IMR-90 (cell line): ENCODE data around the gene NUFIP2. TPM values are rescaled to one million over a fixed set of nuclear protein-coding genes. Genes with fewer than 3 reads are reported as not detected.

Experiments used
- CEBPB ChIP-seq: IDR thresholded peaks from 2 replicates; pipeline ENCODE4 v1.6.1; 2012; ENCODE audit warnings: low read depth, low read length, improper control_type of control experiment
- CHD1 ChIP-seq: IDR thresholded peaks from 2 replicates; pipeline ENCODE4 v1.6.1; 2012; ENCODE audit warnings: low read depth, low read length, improper control_type of control experiment
- CTCF ChIP-seq: conservative IDR thresholded peaks from 2 replicates; pipeline ENCODE4 v1.5.1; 2012; ENCODE audit warnings: mild to moderate bottlenecking, low read depth, low read length, improper control_type of control experiment
- MAFK ChIP-seq: IDR thresholded peaks from 2 replicates; pipeline ENCODE4 v1.6.1; 2012; ENCODE audit warnings: low read depth, low read length, improper control_type of control experiment
- NFE2L2 ChIP-seq: fragments of 150-350 bp; IDR thresholded peaks from 2 replicates; pipeline ENCODE4 v1.6.1; 2016; ENCODE audit warnings: low read depth, mild to moderate bottlenecking, low read length
- RAD21 ChIP-seq: IDR thresholded peaks from 2 replicates; pipeline ENCODE4 v1.6.1; 2012; ENCODE audit warnings: low read length, improper control_type of control experiment
- RCOR1 ChIP-seq: IDR thresholded peaks from 2 replicates; pipeline ENCODE4 v1.6.1; 2012; ENCODE audit warnings: mild to moderate bottlenecking, low read length, improper control_type of control experiment; ENCODE audit not compliant: insufficient replicate concordance
- RFX5 ChIP-seq: IDR thresholded peaks from 2 replicates; pipeline ENCODE4 v1.8.0; 2012; ENCODE audit warnings: low read depth, mild to moderate bottlenecking, low read length, moderate library complexity
- SMC3 ChIP-seq: fragments of 150-350 bp; IDR thresholded peaks from 2 replicates; pipeline ENCODE4 v1.6.1; 2016; ENCODE audit warnings: low read depth, mild to moderate bottlenecking, antibody characterized with exemption, low read length, moderate library complexity
- polyA plus RNA-seq, 3 experiments: library from polyadenylated mRNA; depleted of rRNA; stranded (reverse); fragments of >200 nt; gene quantifications; 2 replicates each; pipeline ENCODE4 v1.2.3, GENCODE V29; 2012; ENCODE audit warnings: low replicate concordance in 1 of 3
- total RNA-seq: library from RNA; depleted of rRNA; stranded (reverse); fragments of >200 nt; gene quantifications from 2 replicates; pipeline ENCODE4 v1.2.3, GENCODE V29; 2012

NUFIP2 gene
- total and polyA plus RNA-seq, 2 of the 4 experiments (the other 2 are of a cell fraction): 8.9 to 25.6 TPM

DNA sequence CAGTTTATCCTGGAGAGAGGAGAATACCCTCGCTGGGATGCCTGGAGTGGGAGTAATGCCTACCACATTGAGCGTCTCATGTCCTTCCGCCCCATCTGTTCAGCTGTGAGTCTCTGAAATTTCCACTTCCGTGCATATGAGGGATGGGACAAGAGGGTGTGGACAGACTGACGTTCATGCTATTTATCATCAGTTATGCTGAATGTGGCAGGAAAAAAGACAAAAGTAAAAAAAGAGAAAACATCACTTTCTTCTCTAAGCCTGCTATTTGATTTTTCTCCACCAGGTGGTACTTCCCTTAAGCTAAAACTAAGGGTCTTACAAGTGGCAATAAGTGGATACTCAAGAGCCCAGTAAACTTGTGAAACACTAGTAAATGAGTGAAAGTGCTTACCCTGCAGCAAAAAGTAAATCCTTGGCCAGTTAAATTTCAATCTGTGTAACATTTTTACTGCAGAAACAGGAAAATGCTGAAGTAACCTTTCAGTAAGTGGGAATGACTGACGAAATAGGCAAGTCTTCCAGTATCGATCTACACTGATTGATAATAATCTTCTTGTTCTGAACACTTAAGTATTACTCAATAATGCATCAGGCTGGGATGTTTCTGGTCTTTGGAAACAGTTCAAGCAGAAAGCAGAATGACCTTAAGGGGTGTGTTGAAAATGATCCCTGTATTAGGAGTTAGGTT lies 41.7 kb downstream of the NUFIP2 start (continued):
- TF ChIP-seq CTCF (peak; percentile 44), NFE2L2 (no peak), RCOR1 (no peak), SMC3 (0 out of 2 replicates have a peak, but pooled peaks have one; percentile 26), MAFK (0 out of 2 replicates have a peak, but pooled peaks have one; percentile 5), CEBPB (peak; percentile 36; the same call in 1 of the 2 replicates), RFX5 (no peak), RAD21 (no peak), CHD1 (no peak)
